RWPE1 (cell line): ENCODE results near the gene KLHL4.
"Not testable (repeated sequence)": the region's sequence is repeated elsewhere in the genome, so short reads cannot be mapped to it uniquely, and the experiment has no call there.

Experiments
- CTCF ChIA-PET: fragments of 350-600 bp; sonication (Branson Sonifier 250); formaldehyde crosslinking; extraction: SDS; loops from one replicate; lab custom pipeline; 2021; lab: Yijun Ruan, JAX
- POLR2A ChIA-PET: fragments of 400-600 bp; formaldehyde crosslinking; extraction: SDS; loops from one replicate; lab custom pipeline; 2020; ENCODE audit warnings: antibody characterized with exemption; ENCODE audit not compliant: low non-redundant PET; lab: Yijun Ruan, JAX
- DNase-seq: peaks from one replicate; pipeline ENCODE4 v3.0.0; 2012; ENCODE audit warnings: low spot score
- H3K27ac ChIP-seq: fragments of 450-650 bp; 2 replicates; pipeline ENCODE4 v1.5.1; 2017
- TF ChIP-seq, protein P1 (sequence below): fragments of 450-650 bp; conservative IDR thresholded peaks from 2 replicates; pipeline ENCODE4 v1.5.1; 2017; ENCODE audit warnings: low read depth, mild to moderate bottlenecking

KLHL4 gene

DNA sequence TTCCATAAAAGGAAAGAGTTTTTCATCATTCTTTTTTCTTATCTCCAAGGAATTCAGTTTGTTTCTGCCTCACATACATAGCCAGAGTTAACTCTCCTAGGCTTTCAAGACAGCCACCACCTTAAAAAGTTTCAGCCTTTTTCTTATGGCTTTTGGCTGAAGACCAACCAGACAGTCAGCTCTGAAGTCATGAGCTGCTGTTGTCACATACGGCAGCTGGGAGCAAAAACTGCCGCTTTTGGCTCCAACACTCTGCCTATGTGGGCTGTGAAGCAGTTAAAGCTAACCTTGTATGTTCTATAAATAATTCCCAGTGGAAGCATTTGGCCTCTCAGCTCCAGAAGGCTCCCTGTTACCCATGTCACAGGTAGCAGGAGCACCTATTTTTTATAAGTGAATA lies 104.1 kb downstream of the KLHL4 start:
- no peak overlapping the region for H3K27ac ChIP-seq

DNA sequence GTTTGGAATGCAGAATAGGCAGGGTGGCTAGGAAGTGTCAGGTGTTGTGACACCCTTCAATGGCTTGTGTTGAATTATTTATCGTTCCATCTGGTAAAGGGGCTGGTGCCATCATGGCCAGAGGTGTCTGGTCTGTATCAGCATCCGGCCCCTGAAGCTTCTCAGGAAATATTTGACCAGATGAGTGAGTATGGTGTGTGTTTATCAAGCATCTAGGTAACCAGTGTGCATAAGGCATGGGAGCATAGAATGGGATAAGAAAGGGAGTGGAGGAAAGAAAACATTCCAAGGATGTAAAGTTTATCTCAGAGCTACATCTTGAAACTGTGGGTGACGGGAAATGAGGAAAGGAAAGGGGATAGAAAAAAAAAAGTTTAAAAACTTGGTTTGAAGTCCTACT lies 109.4 kb downstream of the KLHL4 start:
- POLR2A ChIA-PET, result no interaction called here
- TF ChIP-seq, protein P1, sequence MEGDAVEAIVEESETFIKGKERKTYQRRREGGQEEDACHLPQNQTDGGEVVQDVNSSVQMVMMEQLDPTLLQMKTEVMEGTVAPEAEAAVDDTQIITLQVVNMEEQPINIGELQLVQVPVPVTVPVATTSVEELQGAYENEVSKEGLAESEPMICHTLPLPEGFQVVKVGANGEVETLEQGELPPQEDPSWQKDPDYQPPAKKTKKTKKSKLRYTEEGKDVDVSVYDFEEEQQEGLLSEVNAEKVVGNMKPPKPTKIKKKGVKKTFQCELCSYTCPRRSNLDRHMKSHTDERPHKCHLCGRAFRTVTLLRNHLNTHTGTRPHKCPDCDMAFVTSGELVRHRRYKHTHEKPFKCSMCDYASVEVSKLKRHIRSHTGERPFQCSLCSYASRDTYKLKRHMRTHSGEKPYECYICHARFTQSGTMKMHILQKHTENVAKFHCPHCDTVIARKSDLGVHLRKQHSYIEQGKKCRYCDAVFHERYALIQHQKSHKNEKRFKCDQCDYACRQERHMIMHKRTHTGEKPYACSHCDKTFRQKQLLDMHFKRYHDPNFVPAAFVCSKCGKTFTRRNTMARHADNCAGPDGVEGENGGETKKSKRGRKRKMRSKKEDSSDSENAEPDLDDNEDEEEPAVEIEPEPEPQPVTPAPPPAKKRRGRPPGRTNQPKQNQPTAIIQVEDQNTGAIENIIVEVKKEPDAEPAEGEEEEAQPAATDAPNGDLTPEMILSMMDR, result no peak
- CTCF ChIA-PET, result interaction anchor here (0.5 kb wide), 1 partner anchor 366 kb away, joined by 3 read pairs; no protein-coding TSS in a partner anchor
- DNase-seq, result no peak
- H3K27ac ChIP-seq, result no peak overlapping the region

More for the DNA sequence above, 104.1 kb downstream of the KLHL4 start:
- DNase-seq, result no peak
- ChIA-PET CTCF (no interaction called here), POLR2A (no interaction called here)
- TF ChIP-seq, protein P1, result no peak

DNA sequence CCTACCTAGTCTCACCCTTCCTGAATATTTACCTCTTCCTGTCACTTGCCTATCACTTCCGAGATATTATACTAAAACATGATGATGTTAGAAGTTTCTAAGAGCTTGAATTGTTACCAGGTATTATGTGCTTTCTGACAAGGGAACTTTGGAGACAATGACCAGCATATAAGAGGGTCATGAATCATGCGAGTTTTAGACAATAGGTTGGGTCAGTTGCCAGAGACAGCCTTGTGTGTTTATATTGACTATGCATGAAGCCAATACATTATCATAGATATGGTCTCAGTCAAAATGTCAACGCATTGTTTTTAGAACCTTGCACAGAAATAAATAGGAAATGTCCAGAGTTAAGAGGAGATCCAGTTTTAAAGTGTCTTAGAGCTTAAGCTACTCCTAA lies 116.8 kb downstream of the KLHL4 start:
- TF ChIP-seq, protein P1, result no peak
- ChIA-PET CTCF (no interaction called here), POLR2A (no interaction called here)
- no peak for DNase-seq
- no peak overlapping the region for H3K27ac ChIP-seq

DNA sequence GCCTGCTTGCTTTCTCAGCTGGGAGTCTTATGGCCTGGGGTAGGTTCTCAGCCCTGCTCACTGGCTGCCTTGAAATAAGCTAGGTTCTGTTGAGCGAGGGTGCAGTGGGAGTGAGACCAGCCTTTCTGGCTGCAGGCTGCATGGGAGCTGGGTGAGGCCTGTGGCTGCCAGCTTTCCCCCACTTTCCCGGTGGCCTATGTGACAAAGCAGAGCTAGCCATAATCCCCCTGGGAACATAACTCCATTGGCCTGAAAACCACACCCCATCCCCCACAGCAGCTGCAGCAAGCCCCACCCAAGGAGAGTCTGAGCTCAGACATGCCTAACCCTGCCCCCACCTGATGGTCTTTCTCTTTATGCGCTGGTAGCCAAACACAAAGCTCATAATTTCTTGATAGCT lies 118.9 kb downstream of the KLHL4 start:
- CTCF ChIA-PET, result no interaction called here
- no peak overlapping the region for H3K27ac ChIP-seq

DNA sequence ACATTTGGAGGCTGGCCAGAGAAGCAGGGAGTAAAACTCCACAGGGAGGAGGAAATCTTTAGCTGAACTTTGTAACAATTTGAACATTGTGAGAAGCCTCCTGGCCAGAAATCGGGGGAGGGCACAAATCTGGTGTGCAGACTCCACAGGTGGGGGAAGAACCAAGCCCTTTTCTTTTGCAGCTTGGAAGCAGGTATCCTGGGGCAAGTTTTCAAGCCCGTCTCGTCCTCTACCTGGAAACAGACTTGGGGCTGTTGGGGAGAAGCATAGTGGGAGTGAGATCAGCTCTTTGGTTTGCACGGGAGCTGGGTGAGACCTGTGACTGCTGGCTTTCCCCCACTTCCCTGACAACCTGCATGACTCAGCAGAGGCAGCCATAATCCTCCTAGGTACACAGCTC lies 123.8 kb downstream of the KLHL4 start:
- CTCF ChIA-PET, POLR2A ChIA-PET, DNase-seq, H3K27ac ChIP-seq: not testable (repeated sequence)

More for the DNA sequence above, 118.9 kb downstream of the KLHL4 start:
- TF ChIP-seq, protein P1, result no peak
- no peak for DNase-seq
- POLR2A ChIA-PET, result no interaction called here

DNA sequence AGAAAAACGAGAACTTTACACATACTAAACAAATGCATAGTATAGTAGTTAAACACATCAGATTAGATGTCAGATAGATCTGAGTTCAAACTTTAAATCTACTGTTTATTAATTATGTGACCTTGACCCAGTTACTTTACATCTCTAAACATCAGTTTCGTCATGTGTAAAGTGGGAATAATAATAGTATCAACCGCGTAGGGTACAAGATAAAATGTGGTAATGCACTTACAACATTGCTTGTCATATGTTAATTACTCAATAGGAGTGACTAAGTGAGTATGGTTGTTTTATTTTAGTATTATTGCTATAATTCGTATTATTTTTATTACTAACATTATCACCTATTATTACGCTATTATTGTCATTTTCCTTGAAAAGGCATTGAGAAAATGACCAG lies 144.2 kb downstream of the KLHL4 start:
- DNase-seq, result no peak
- CTCF ChIA-PET, result no interaction called here
- H3K27ac ChIP-seq, result no peak overlapping the region
- TF ChIP-seq, protein P1, result no peak
- POLR2A ChIA-PET, result no interaction called here

DNA sequence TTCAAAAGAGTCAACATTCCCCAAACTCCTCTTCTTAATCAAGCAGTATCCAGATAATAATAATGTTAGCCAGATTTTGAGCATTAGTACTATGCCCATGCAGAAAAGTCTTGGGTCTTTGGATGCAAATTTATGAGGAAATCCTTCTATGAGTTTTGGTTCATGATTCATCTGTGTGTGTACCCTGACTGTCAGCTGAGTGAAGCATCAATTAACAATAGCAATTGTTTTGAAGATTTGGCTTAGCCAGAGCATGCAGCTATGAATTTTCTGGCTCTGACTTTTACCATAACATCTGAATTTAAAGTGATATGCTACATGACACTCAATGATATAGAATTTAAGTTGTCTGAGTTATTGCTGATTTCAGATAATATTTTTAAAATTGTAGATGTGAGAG lies 145.8 kb downstream of the KLHL4 start:
- ChIA-PET CTCF (no interaction called here), POLR2A (no interaction called here)
- TF ChIP-seq, protein P1, result no peak
- DNase-seq, result no peak
- H3K27ac ChIP-seq, result no peak overlapping the region
